ENCODE data around the gene FAM135A. TPM values are rescaled to one million over a fixed set of nuclear protein-coding genes. Genes with fewer than 3 reads are reported as not detected.
A peak's percentile ranks its signal among the peaks of the same experiment; 100 is the strongest.

The FAM135A gene
- total and polyA plus RNA-seq, 2 of the 8 experiments (the other 6 are each of a cell fraction or from before 2014, with no cell fraction given) = 17.4 to 35.7 TPM

- no peak for TF ChIP-seq MAFK (IDR thresholded peaks at IDR 0.05; ENCODE audit: low read depth, low read length)
- TF ChIP-seq SP4 (IDR thresholded peaks at IDR 0.05; ENCODE audit: low read length) = no peak
- peak in 2 of 3 experiments; percentile 17 to 23; a peak in 2 of 4 replicates for TF ChIP-seq CTCF (IDR thresholded peaks at IDR 0.05; ENCODE audit: control extremely low read depth in 1 of 3, insufficient read depth in 1 of 3, low read depth in 1 of 3, low read length in 3 of 3)
- TF ChIP-seq TEAD4 (IDR thresholded peaks at IDR 0.05; ENCODE audit: low read depth, low read length) = no peak
- TF ChIP-seq HDAC6 (IDR thresholded peaks at IDR 0.05; ENCODE audit: low read depth, low read length) = no peak
- TF ChIP-seq RAD21 (IDR thresholded peaks at IDR 0.05 in 1 of 2, conservative IDR thresholded peaks at IDR 0.05 in 1 of 2; ENCODE audit: low read depth in 2 of 2, low read length in 2 of 2) = peak; percentile 64 to 66
- H3K4me3 ChIP-seq (ENCODE audit: extremely low read depth in 1 of 4, insufficient read depth in 2 of 4, low read depth in 3 of 4, low read length in 4 of 4) = no peak overlapping the region
- no peak for DNase-seq (ENCODE audit: low read depth in 1 of 2, low spot score in 2 of 2)
- no peak overlapping the region for H3K18ac ChIP-seq (ENCODE audit: extremely low read depth, low read length)
- no peak overlapping the region for H2BK12ac ChIP-seq (ENCODE audit: low read depth, low read length)
- H4K8ac ChIP-seq (ENCODE audit: extremely low read depth, insufficient read depth, low read length) = no peak overlapping the region
- no peak overlapping the region for H3K23ac ChIP-seq (ENCODE audit: insufficient read length)
- H4K5ac ChIP-seq (ENCODE audit: insufficient read length, low read depth, low read length) = no peak overlapping the region
- no peaks in the 10 kb centered on the region for H3K9me3 ChIP-seq (ENCODE audit: insufficient read depth in 2 of 2, low read depth in 1 of 2, low read length in 1 of 2)
- peaks cover 0 to 2% of the 10 kb centered on the region in 2 experiments for H4K20me1 ChIP-seq (replicated peaks in 1 of 2; ENCODE audit: control insufficient read depth in 1 of 2, insufficient read depth in 2 of 2, low read length in 2 of 2)
- no peak overlapping the region for H2AK5ac ChIP-seq (ENCODE audit: low read depth, low read length)
- H3K9ac ChIP-seq (replicated peaks in 1 of 4; ENCODE audit: extremely low read depth in 1 of 4, low read depth in 3 of 4, low read length in 3 of 4) = no peak overlapping the region
- H2BK15ac ChIP-seq (ENCODE audit: low read length) = no peak overlapping the region
- no peak overlapping the region for H2BK20ac ChIP-seq (ENCODE audit: low read length)
- H3K23me2 ChIP-seq (ENCODE audit: low read depth, low read length) = no peaks in the 10 kb centered on the region
- FAIRE-seq = no peak
- H3K27me3 ChIP-seq (replicated peaks in 1 of 4; ENCODE audit: control insufficient read depth in 3 of 4, extremely low read depth in 1 of 4, insufficient read depth in 3 of 4, low read length in 3 of 4) = no peaks in the 10 kb centered on the region
- POLR2A ChIA-PET (ENCODE audit: partially characterized antibody) = interaction anchor here (0.7 to 1.0 kb wide), 2 partner anchors 107 to 1539 kb away, joined by 3 to 4 read pairs; partner anchors contain the start of gene FAM135A
- H3K4me1 ChIP-seq (replicated peaks in 1 of 4; ENCODE audit: control insufficient read depth in 3 of 4, insufficient read depth in 4 of 4, low read length in 3 of 4) = no peaks in the 10 kb centered on the region
- H2BK5ac ChIP-seq (ENCODE audit: low read depth, low read length) = no peak overlapping the region
- no peak overlapping the region for H3K4ac ChIP-seq (replicated peaks; ENCODE audit: insufficient read length, low read depth, low read length)
- H3K27ac ChIP-seq (ENCODE audit: low read depth, low read length) = no peak overlapping the region
- H3K79me2 ChIP-seq (ENCODE audit: control insufficient read depth in 1 of 2, insufficient read depth in 2 of 2, low read length in 2 of 2) = no peaks in the 10 kb centered on the region
- H3K14ac ChIP-seq (ENCODE audit: insufficient read length) = no peak overlapping the region
- H3K56ac ChIP-seq (replicated peaks; ENCODE audit: insufficient read length, low read depth, low read length) = no peak overlapping the region
- CTCF ChIA-PET (ENCODE audit: partially characterized antibody) = interaction anchor here (0.7 to 2.2 kb wide), 20 partner anchors 9 to 492 kb away, joined by 3 to 8 read pairs (median 4); no protein-coding TSS in a partner anchor
- no peak overlapping the region for H3K4me2 ChIP-seq (ENCODE audit: insufficient read depth in 1 of 2, low read depth in 2 of 2, low read length in 2 of 2)
- H4K91ac ChIP-seq (replicated peaks; ENCODE audit: insufficient read length, low read length) = no peak overlapping the region
- no peak overlapping the region for H2AFZ ChIP-seq (ENCODE audit: low read length)
- no peak overlapping the region for H2BK120ac ChIP-seq (replicated peaks; ENCODE audit: low read depth, low read length)
- no peaks in the 10 kb centered on the region for H3K79me1 ChIP-seq (ENCODE audit: low read depth, low read length)
- peaks cover 0 to 5% (median 2%) of the 10 kb centered on the region in 4 experiments; a peak in 4 of 8 replicates for H3K36me3 ChIP-seq (ENCODE audit: control insufficient read depth in 2 of 4, insufficient read depth in 4 of 4, low read length in 3 of 4)
Observed at GRCh38 chr6:70520575-70520974, 107.3 kb downstream of the FAM135A start.

Measured in H1 (cell line).